Left kidney (tissue), 2 donors: ENCODE data around the gene RPL11. TPM values are rescaled to one million over a fixed set of nuclear protein-coding genes. Genes with fewer than 3 reads are reported as not detected.
A peak's percentile ranks its signal among the peaks of the same experiment; 100 is the strongest.
"Not testable (repeated sequence)": the region's sequence is repeated elsewhere in the genome, so short reads cannot be mapped to it uniquely, and the experiment has no call there.

ENCODE experiments used
- DNase-seq: peaks from one replicate; pipeline ENCODE4 v3.0.0-alpha.2; 2013
- polyA plus RNA-seq: library from polyadenylated mRNA; unstranded; fragments of 120-200 nt; gene quantifications from one replicate; pipeline ENCODE4 v1.2.1, GENCODE V29; 2013; ENCODE audit not compliant: insufficient read length

RPL11 gene
- polyA plus RNA-seq, 1 donor = 2,201 TPM

GRCh38 chr1:23670709-23671108 lies 20.9 kb upstream of the RPL11 start:
- no peak for DNase-seq

- peak; percentile 59 for DNase-seq
These were observed 18.4 kb upstream of the RPL11 start for GRCh38 chr1:23673086-23673813.

GRCh38 chr1:23679815-23680214 lies 11.8 kb upstream of the RPL11 start:
- DNase-seq = no peak

- DNase-seq = no peak
These were observed 8.7 kb upstream of the RPL11 start for GRCh38 chr1:23682946-23683345.

GRCh38 chr1:23684415-23684814 lies 7.2 kb upstream of the RPL11 start:
- no peak for DNase-seq

GRCh38 chr1:23685197-23685596 lies 6.4 kb upstream of the RPL11 start:
- DNase-seq = not testable (repeated sequence)

- not testable (repeated sequence) for DNase-seq
These were observed 3.9 kb upstream of the RPL11 start for GRCh38 chr1:23687680-23688079.

- DNase-seq = not testable (repeated sequence)
These were observed 3.3 kb upstream of the RPL11 start for GRCh38 chr1:23688281-23688680.

GRCh38 chr1:23692308-23692871 lies 784 bp downstream of the RPL11 start:
- no peak for DNase-seq

GRCh38 chr1:23693599-23693998 lies 2.0 kb downstream of the RPL11 start:
- no peak for DNase-seq

- DNase-seq = no peak
These were observed 2.8 kb downstream of the RPL11 start for GRCh38 chr1:23694371-23694770.

GRCh38 chr1:23695667-23696066 lies 4.1 kb downstream of the RPL11 start:
- DNase-seq = no peak

GRCh38 chr1:23696335-23696989 lies 4.9 kb downstream of the RPL11 start:
- DNase-seq = no peak

GRCh38 chr1:23698466-23698865 lies 6.9 kb downstream of the RPL11 start:
- DNase-seq = no peak

- DNase-seq = no peak
These were observed 7.9 kb downstream of the RPL11 start for GRCh38 chr1:23699280-23700179.

GRCh38 chr1:23701310-23701709 lies 9.7 kb downstream of the RPL11 start:
- no peak for DNase-seq

- DNase-seq = no peak
These were observed 10.4 kb downstream of the RPL11 start for GRCh38 chr1:23701996-23702395.

GRCh38 chr1:23704834-23705495 lies 13.4 kb downstream of the RPL11 start:
- no peak for DNase-seq

- no peak for DNase-seq
These were observed 17.6 kb downstream of the RPL11 start for GRCh38 chr1:23709229-23709628.

GRCh38 chr1:23718482-23718881 lies 26.9 kb downstream of the RPL11 start:
- DNase-seq = no peak

- DNase-seq = no peak
These were observed 27.7 kb downstream of the RPL11 start for GRCh38 chr1:23719162-23719820.
